GM23338 (cell line): ENCODE measurements around the gene NEUROG2. TPM values are rescaled to one million over a fixed set of nuclear protein-coding genes. Genes with fewer than 3 reads are reported as not detected.

Experiments
- ATAC-seq: fragments of 200-7000 bp; cut with Tn5 transposase; 3 replicates; pipeline ENCODE4 v1.9.1; 2020
- DNase-seq: peaks from one replicate; pipeline ENCODE4 v3.0.0-alpha.2; 2015; ENCODE audit warnings: low spot score
- H2AFZ ChIP-seq: fragments of 200-600 bp; sonication (generic); 2 replicates; pipeline ENCODE4 v1.8.0; 2016; ENCODE audit warnings: antibody characterized with exemption, mild to moderate bottlenecking, moderate library complexity
- H3F3A ChIP-seq: fragments of 200-600 bp; sonication (generic); replicated peaks from 2 replicates; pipeline ENCODE4 v1.8.0; 2017; ENCODE audit warnings: antibody characterized with exemption, mixed run types, low read depth
- H3K27ac ChIP-seq: fragments of 200-600 bp; sonication (generic); 2 replicates; pipeline ENCODE4 v1.6.1; 2016; ENCODE audit warnings: low read depth
- H3K27me3 ChIP-seq: fragments of 200-600 bp; sonication (generic); 2 replicates; pipeline ENCODE4 v1.8.0; 2016; ENCODE audit warnings: mild to moderate bottlenecking, mixed run types, moderate library complexity; ENCODE audit not compliant: insufficient read depth
- H3K36me3 ChIP-seq: fragments of 200-600 bp; sonication (generic); 2 replicates; pipeline ENCODE4 v1.8.0; 2016; ENCODE audit warnings: mild to moderate bottlenecking; ENCODE audit not compliant: insufficient read depth
- H3K4me1 ChIP-seq: fragments of 200-600 bp; sonication (generic); 2 replicates; pipeline ENCODE4 v1.8.0; 2016; ENCODE audit warnings: mild to moderate bottlenecking, moderate library complexity; ENCODE audit not compliant: insufficient read depth
- H3K4me2 ChIP-seq: fragments of 200-600 bp; sonication (generic); 2 replicates; pipeline ENCODE4 v1.7.1; 2017; ENCODE audit warnings: mixed run types
- H3K4me3 ChIP-seq: fragments of 200-600 bp; sonication (generic); 2 replicates; pipeline ENCODE4 v1.6.1; 2016; ENCODE audit warnings: mixed run types
- H3K79me2 ChIP-seq: fragments of 200-600 bp; sonication (generic); replicated peaks from 2 replicates; pipeline ENCODE4 v1.8.0; 2017; ENCODE audit warnings: mild to moderate bottlenecking; ENCODE audit not compliant: insufficient read depth
- H3K9me2 ChIP-seq: fragments of 200-600 bp; sonication (generic); 2 replicates; pipeline ENCODE4 v1.8.0; 2017; ENCODE audit not compliant: insufficient read depth
- H4K20me1 ChIP-seq: fragments of 200-600 bp; sonication (generic); replicated peaks from 2 replicates; pipeline ENCODE4 v1.8.0; 2017; ENCODE audit warnings: mild to moderate bottlenecking; ENCODE audit not compliant: insufficient read depth
- H3K27ac Mint-ChIP-seq: 2 replicates; pipeline ENCODE4 v1.8.0; 2020; ENCODE audit warnings: inconsistent platforms, mild to moderate bottlenecking, moderate library complexity, mixed read lengths
- H3K27me3 Mint-ChIP-seq: 3 replicates; pipeline ENCODE4 v1.8.0; 2022; ENCODE audit warnings: low read depth, mild to moderate bottlenecking, moderate library complexity, mixed read lengths, inconsistent platforms; ENCODE audit not compliant: insufficient read depth, poor library complexity
- H3K36me3 Mint-ChIP-seq: 3 replicates; pipeline ENCODE4 v1.8.0; 2021; ENCODE audit warnings: low read depth, mild to moderate bottlenecking, inconsistent platforms, moderate library complexity, mixed read lengths
- H3K4me1 Mint-ChIP-seq: 3 replicates; pipeline ENCODE4 v1.8.0; 2020; ENCODE audit warnings: mild to moderate bottlenecking, inconsistent platforms, mixed read lengths
- H3K4me3 Mint-ChIP-seq: 3 replicates; pipeline ENCODE4 v1.8.0; 2021; ENCODE audit warnings: moderate library complexity, mild to moderate bottlenecking, inconsistent platforms, mixed read lengths
- H3K9me3 Mint-ChIP-seq: 3 replicates; pipeline ENCODE4 v1.8.0; 2020; ENCODE audit warnings: moderate library complexity, mild to moderate bottlenecking, inconsistent platforms, mixed read lengths
- CREB1 ChIP-seq: fragments of 250-450 bp; sonication (Bioruptor Pico); IDR thresholded peaks from 2 replicates; pipeline ENCODE4 v1.5.0; 2020; ENCODE audit warnings: low read depth, mild to moderate bottlenecking, moderate library complexity
- EZH2 ChIP-seq: fragments of 200-600 bp; sonication (generic); IDR thresholded peaks from one replicate; pipeline ENCODE4 v1.8.0; 2017; ENCODE audit warnings: antibody characterized with exemption, mild to moderate bottlenecking, low read depth; ENCODE audit not compliant: unreplicated experiment
- EZH2phosphoT487 ChIP-seq: fragments of 200-600 bp; sonication (generic); IDR thresholded peaks from one replicate; pipeline ENCODE4 v1.8.1; 2018; ENCODE audit warnings: antibody characterized with exemption; ENCODE audit not compliant: unreplicated experiment
- JUNB ChIP-seq: IDR thresholded peaks from one replicate; pipeline ENCODE4 v1.6.1; 2016; ENCODE audit warnings: antibody characterized with exemption; ENCODE audit not compliant: unreplicated experiment
- NANOG ChIP-seq: IDR thresholded peaks from 2 replicates; pipeline ENCODE4 v1.6.1; 2016; ENCODE audit warnings: antibody characterized with exemption, borderline replicate concordance
- POLR2AphosphoS5 ChIP-seq: IDR thresholded peaks from 2 replicates; pipeline ENCODE4 v1.6.1; 2016; ENCODE audit warnings: antibody characterized with exemption, low read depth
- ZNF114 ChIP-seq: fragments of 250-450 bp; sonication (Bioruptor Pico); IDR thresholded peaks from 2 replicates; pipeline ENCODE4 v1.5.0; 2020; ENCODE audit warnings: mild to moderate bottlenecking, moderate library complexity
- ZNF331 ChIP-seq: fragments of 250-450 bp; sonication (Bioruptor Pico); IDR thresholded peaks from 2 replicates; pipeline ENCODE4 v1.5.0; 2020; ENCODE audit warnings: low read depth, mild to moderate bottlenecking, moderate library complexity
- ZNF462 ChIP-seq: fragments of 250-450 bp; sonication (Bioruptor Pico); IDR thresholded peaks from 2 replicates; pipeline ENCODE4 v1.5.0; 2020; ENCODE audit warnings: mild to moderate bottlenecking, moderate library complexity
- polyA plus RNA-seq: library from polyadenylated mRNA; unstranded; fragments of >200 nt; fragmentation: Nextera tagmentation; extraction: Ambion mirVana; gene quantifications from 2 replicates; pipeline ENCODE4 v1.2.1, GENCODE V29; 2016
- total RNA-seq: library from RNA; depleted of rRNA; stranded (reverse); fragments of >200 nt; shearing (Covaris generic); gene quantifications from 2 replicates; pipeline ENCODE4 v1.2.3, GENCODE V29; 2014
- TF ChIP-seq, protein P1 (sequence below): IDR thresholded peaks from one replicate; pipeline ENCODE4 v1.6.1; 2018; ENCODE audit warnings: antibody characterized with exemption; ENCODE audit not compliant: unreplicated experiment
- TF ChIP-seq, protein P2 (sequence below), 2 experiments: fragments of 200-600 bp in 1 of 2; sonication (generic) in 1 of 2; conservative IDR thresholded peaks; 2 replicates each; pipeline versions ENCODE4 v1.5.1 to v1.6.1; 2016 to 2017; ENCODE audit warnings: antibody characterized with exemption in 2 of 2, low read depth in 2 of 2, mild to moderate bottlenecking in 2 of 2, moderate library complexity in 1 of 2

The NEUROG2 gene
- total and polyA plus RNA-seq, 2 experiments from 2014 or later = not detected

GRCh38 chr4:112564706-112565270, 48.8 kb upstream of the NEUROG2 start (continued):
- TF ChIP-seq, protein P1, sequence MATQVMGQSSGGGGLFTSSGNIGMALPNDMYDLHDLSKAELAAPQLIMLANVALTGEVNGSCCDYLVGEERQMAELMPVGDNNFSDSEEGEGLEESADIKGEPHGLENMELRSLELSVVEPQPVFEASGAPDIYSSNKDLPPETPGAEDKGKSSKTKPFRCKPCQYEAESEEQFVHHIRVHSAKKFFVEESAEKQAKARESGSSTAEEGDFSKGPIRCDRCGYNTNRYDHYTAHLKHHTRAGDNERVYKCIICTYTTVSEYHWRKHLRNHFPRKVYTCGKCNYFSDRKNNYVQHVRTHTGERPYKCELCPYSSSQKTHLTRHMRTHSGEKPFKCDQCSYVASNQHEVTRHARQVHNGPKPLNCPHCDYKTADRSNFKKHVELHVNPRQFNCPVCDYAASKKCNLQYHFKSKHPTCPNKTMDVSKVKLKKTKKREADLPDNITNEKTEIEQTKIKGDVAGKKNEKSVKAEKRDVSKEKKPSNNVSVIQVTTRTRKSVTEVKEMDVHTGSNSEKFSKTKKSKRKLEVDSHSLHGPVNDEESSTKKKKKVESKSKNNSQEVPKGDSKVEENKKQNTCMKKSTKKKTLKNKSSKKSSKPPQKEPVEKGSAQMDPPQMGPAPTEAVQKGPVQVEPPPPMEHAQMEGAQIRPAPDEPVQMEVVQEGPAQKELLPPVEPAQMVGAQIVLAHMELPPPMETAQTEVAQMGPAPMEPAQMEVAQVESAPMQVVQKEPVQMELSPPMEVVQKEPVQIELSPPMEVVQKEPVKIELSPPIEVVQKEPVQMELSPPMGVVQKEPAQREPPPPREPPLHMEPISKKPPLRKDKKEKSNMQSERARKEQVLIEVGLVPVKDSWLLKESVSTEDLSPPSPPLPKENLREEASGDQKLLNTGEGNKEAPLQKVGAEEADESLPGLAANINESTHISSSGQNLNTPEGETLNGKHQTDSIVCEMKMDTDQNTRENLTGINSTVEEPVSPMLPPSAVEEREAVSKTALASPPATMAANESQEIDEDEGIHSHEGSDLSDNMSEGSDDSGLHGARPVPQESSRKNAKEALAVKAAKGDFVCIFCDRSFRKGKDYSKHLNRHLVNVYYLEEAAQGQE = no peak
- no peak for TF ChIP-seq EZH2phosphoT487

GRCh38 chr4:112563431-112564200, 47.6 kb upstream of the NEUROG2 start:
- no peak overlapping the region for H3K27ac Mint-ChIP-seq
- Histone ChIP-seq H3K4me2 (no peak overlapping the region), H3K36me3 (no peaks in the 10 kb centered on the region), H3K4me3 (no peak overlapping the region), H4K20me1 (no peaks in the 10 kb centered on the region; the same call in 1 of the 2 replicates), H3K79me2 (no peaks in the 10 kb centered on the region), H3K27me3 (no peaks in the 10 kb centered on the region), H2AFZ (no peak overlapping the region), H3K9me2 (no peaks in the 10 kb centered on the region), H3K4me1 (no peaks in the 10 kb centered on the region), H3F3A (no peaks in the 10 kb centered on the region), H3K27ac (no peak overlapping the region)
- no peak for ATAC-seq
- H3K4me3 Mint-ChIP-seq = no peak overlapping the region
- peaks cover 18% of the 10 kb centered on the region for H3K36me3 Mint-ChIP-seq
- DNase-seq = no peak
- H3K27me3 Mint-ChIP-seq = no peaks in the 10 kb centered on the region
- no peaks in the 10 kb centered on the region for H3K9me3 Mint-ChIP-seq
- no peaks in the 10 kb centered on the region for H3K4me1 Mint-ChIP-seq
- TF ChIP-seq JUNB = no peak
- TF ChIP-seq, protein P2, sequence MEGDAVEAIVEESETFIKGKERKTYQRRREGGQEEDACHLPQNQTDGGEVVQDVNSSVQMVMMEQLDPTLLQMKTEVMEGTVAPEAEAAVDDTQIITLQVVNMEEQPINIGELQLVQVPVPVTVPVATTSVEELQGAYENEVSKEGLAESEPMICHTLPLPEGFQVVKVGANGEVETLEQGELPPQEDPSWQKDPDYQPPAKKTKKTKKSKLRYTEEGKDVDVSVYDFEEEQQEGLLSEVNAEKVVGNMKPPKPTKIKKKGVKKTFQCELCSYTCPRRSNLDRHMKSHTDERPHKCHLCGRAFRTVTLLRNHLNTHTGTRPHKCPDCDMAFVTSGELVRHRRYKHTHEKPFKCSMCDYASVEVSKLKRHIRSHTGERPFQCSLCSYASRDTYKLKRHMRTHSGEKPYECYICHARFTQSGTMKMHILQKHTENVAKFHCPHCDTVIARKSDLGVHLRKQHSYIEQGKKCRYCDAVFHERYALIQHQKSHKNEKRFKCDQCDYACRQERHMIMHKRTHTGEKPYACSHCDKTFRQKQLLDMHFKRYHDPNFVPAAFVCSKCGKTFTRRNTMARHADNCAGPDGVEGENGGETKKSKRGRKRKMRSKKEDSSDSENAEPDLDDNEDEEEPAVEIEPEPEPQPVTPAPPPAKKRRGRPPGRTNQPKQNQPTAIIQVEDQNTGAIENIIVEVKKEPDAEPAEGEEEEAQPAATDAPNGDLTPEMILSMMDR (conservative IDR thresholded peaks at IDR 0.05; ENCODE audit: low read depth in 2 of 2) = no peak
- no peak for TF ChIP-seq NANOG
- TF ChIP-seq ZNF462 (CRISPR knock-in tag) = no peak
- no peak for TF ChIP-seq ZNF331 (CRISPR knock-in tag)
- no peak for TF ChIP-seq ZNF114 (CRISPR knock-in tag)
- TF ChIP-seq EZH2phosphoT487 = no peak
- TF ChIP-seq POLR2AphosphoS5 = no peak
- TF ChIP-seq EZH2 = no peak
- TF ChIP-seq CREB1 (CRISPR knock-in tag) = no peak
